PC-9 (cell line): ENCODE data around the gene RELL1.

Experiments used
- EZH2 ChIP-seq: fragments of 200-600 bp; sonication (generic); IDR thresholded peaks from 2 replicates; pipeline ENCODE4 v1.8.0; 2017; ENCODE audit warnings: antibody characterized with exemption, low read depth
- TF ChIP-seq, protein P1 (sequence below): fragments of 200-600 bp; sonication (generic); conservative IDR thresholded peaks from 2 replicates; pipeline ENCODE4 v1.6.1; 2017; ENCODE audit warnings: mixed run types, antibody characterized with exemption, mild to moderate bottlenecking, moderate library complexity

GRCh38 chr4:37623940-37624339 is 62.2 kb downstream of the RELL1 start:
- TF ChIP-seq, protein P1, sequence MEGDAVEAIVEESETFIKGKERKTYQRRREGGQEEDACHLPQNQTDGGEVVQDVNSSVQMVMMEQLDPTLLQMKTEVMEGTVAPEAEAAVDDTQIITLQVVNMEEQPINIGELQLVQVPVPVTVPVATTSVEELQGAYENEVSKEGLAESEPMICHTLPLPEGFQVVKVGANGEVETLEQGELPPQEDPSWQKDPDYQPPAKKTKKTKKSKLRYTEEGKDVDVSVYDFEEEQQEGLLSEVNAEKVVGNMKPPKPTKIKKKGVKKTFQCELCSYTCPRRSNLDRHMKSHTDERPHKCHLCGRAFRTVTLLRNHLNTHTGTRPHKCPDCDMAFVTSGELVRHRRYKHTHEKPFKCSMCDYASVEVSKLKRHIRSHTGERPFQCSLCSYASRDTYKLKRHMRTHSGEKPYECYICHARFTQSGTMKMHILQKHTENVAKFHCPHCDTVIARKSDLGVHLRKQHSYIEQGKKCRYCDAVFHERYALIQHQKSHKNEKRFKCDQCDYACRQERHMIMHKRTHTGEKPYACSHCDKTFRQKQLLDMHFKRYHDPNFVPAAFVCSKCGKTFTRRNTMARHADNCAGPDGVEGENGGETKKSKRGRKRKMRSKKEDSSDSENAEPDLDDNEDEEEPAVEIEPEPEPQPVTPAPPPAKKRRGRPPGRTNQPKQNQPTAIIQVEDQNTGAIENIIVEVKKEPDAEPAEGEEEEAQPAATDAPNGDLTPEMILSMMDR, result no peak
- TF ChIP-seq EZH2, result no peak
